ENCODE results near the gene LARP4B.

Gene LARP4B

GRCh38 chr10:931326-932318 is at the start of gene LARP4B:
LARP4B (minus strand) TSS chr10:931705; CDS start chr10:885721, 45,984 bp downstream.
- peak; percentile 77 to 86 for DNase-seq

DNA sequence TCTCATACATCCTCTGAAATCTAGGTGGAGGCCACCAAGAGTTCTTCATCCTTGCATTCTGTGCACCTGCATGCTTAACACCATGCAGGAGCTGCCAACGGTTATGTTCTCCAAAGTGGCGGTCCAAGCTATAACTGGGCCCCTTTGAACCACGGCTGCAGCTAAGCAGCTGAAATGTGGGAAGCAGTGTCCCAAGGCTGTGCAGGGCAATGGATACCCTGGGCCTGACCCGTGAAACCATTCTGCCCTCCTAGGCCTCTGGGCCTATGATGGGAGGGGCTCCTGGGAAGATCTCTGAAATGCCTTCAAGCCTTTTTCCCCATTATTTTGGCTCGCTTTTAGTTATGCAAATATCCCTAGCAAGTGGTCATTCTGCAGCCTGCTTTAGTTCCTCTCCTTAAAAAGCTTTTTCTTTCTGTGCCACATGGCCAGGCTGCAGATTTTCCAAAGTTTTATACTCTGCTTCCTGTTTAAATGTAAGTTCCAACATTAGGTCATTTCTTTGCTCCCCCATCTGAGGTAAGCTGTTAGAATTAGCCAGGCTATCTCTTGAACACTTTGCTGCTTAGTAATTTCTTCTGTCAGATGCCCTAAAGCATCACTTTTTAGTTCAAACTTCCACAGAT is 49.1 kb upstream of the LARP4B start:
- DNase-seq: no peak

- DNase-seq: no peak
Observed at GRCh38 chr10:978826-979421, 47.4 kb upstream of the LARP4B start.

DNA sequence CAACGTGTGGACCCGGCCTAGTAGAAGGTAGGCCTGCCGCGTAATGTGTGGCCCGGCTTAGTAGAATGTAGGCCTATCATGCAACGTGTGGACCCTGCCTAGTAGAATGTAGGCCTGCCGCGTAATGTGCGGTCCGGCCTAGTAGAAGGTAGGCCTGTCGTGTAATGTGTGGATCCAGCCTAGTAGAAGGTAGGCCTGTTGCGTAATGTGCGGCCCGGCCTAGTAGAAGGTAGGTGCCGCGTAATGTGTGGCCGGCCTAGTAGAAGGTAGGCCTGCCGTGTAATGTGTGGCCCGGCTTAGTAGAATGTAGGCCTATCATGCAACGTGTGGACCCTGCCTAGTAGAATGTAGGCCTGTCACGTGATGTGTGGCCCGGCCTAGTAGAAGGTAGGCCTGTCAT is 44.8 kb upstream of the LARP4B start:
- no peak for DNase-seq

- DNase-seq: peak in 1 of 2 experiments; percentile 66
Observed at GRCh38 chr10:974785-975074, 43.2 kb upstream of the LARP4B start.

GRCh38 chr10:974038-974784 is 42.7 kb upstream of the LARP4B start:
- peak in 1 of 2 experiments; percentile 58 for DNase-seq

GRCh38 chr10:972763-973162 is 41.3 kb upstream of the LARP4B start:
- DNase-seq: no peak

GRCh38 chr10:971613-972012 is 40.1 kb upstream of the LARP4B start:
- DNase-seq: no peak

DNA sequence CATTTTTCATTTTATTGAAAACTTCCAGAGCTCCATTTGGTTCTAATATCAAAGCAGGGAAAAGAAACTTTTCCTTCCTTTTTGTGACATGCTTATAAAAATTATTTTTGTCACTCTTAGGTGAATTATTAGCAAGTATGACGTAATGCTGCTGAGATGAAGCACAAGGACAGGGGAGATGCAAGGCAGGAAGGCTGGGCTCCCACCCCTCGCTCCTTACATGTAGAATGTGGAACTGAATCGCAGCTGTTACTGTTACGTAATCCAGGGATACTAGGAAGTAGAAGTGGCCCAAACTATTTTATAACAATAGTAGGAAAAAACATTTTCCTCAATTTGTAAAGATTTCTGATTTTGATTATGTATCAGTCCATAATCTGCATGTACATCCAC is 39.6 kb upstream of the LARP4B start:
- no peak for DNase-seq

GRCh38 chr10:970311-971149 is 39.0 kb upstream of the LARP4B start:
- peak; percentile 57 to 70 for DNase-seq

GRCh38 chr10:969473-970150 is 38.1 kb upstream of the LARP4B start:
- DNase-seq: no peak

DNA sequence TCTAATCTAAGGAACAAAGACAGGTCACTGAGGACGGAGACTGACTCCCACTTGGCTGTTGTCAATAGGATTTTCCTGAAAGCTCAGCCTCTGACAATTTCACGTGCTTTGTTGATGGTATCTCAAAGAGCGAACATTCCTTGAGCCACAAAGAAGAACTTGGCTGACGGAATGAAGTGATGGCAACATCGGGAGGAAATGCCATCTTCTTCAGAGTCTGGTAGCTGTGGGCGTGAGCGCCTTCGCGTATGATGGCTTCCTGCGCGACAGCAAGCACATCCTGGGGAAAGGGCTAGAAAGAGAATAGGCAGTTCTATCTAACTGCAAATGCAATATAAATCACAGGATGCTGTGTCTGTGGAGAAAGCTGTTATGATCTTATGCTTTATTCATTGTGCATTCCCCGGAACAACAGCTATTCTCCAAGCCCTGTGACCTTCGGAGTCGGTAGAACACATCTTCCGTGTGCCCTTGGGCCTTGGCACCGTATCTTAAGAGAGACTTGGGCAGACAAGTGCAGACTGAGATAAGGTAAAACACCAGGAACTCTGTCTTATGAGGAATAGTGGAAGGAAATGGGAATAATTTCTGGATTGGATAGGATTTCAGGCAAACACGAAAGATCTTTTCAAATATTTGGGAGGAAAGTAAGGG is 37.2 kb upstream of the LARP4B start:
- DNase-seq: no peak

DNA sequence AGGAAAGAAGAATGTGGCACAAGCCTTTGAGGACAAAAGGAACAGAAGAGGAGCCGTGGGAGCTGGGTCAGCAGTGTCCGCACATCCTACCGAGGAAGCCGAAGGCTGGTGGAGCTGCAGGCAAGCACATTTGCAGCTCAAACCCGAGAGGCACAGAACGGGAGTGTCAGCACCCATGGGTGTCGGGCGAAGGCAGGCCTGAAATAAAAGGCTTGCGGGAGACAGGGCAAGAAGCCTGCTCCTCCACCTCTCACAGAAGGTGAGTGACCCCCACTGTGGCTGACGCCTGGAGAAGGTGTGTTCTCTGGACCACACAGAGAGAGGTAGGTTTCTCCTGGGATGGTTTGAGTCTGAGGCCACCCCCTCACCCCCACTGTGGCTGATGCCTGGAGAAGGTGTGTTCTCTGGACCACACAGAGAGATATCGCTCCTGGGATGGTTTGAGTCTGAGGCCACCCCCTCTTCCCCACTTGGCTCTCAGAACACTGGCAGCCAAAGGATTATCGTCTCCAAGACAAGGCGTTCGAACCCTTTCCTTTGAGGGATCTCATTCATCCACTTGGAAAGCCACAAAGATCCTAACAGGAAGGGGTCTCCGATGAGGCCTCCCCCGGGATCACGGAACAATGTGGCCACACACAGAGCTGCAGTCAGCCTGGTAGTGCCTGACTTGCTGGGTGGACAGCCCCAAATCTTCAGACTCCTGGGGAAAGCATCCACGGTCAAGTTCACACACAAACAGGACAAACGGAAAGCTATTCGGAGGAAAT is 35.1 kb upstream of the LARP4B start:
- no peak for DNase-seq

GRCh38 chr10:964988-965417 is 33.5 kb upstream of the LARP4B start:
- no peak for DNase-seq

- no peak for DNase-seq
Observed at GRCh38 chr10:964321-964987, 32.9 kb upstream of the LARP4B start.

GRCh38 chr10:963655-964054 is 32.1 kb upstream of the LARP4B start:
- no peak for DNase-seq

GRCh38 chr10:963186-963585 is 31.7 kb upstream of the LARP4B start:
- DNase-seq: no peak

- no peak for DNase-seq
Observed at GRCh38 chr10:962342-962741, 30.8 kb upstream of the LARP4B start.

DNA sequence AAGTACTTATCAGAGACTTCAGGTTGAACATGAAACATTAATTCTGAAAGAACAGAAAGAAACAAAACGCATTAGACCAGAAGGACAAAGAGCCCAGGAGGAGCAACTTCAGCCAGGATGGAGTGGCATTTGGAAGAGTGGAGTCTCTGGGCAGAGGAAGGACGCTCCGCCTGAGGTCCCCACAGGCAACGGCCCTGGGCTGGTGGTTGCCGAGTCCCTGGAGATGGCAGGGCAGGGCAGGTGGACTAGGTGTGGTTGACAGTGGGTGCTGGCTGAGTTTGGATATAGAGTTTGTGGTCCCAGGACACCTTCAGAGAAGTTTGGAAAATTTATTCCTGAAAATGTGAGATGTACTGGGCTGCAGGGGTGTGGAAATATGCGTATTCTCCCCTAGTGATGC is 27.4 kb upstream of the LARP4B start:
- DNase-seq: no peak

DNA sequence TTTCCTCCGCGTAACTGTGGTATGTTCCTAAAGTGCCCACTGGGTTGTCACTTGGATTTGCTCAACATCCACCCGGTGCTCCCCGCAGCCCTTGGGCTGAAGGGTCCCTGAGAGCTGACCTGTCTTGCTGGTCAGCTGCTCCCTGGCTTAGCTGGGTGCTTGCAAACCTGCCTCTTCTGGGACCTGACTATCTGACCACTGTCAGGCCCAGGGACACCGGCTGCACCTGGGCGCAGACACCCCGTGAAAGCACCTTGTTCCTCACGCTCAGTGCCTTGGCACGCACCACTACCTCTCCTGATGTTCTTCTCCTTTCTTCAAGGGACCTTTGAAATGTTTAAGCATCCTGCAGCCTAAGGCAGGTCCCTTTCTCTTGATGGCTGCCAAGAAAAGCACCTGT is 26.6 kb upstream of the LARP4B start:
- no peak for DNase-seq

Data from NCI-H187 (cell line).